HG03045 (cell line): Measurements from ENCODE around the gene MTUS2.
"Not testable (repeated sequence)": the region's sequence is repeated elsewhere in the genome, so short reads cannot be mapped to it uniquely, and the experiment has no call there.

Source experiments
- ATAC-seq: cut with Tn5 transposase; IDR thresholded peaks from one replicate; pipeline ENCODE4 v1.9.1; 2021; ENCODE audit warnings: mild to moderate bottlenecking, moderate library complexity; ENCODE audit not compliant: unreplicated experiment

MTUS2 gene

GRCh38 chr13:28955264-28955966, 135.3 kb downstream of the MTUS2 start:
- no peak for ATAC-seq

- no peak for ATAC-seq
Observed at GRCh38 chr13:28958018-28958417, 137.9 kb downstream of the MTUS2 start.

GRCh38 chr13:28958441-28958840, 138.3 kb downstream of the MTUS2 start:
- ATAC-seq = no peak

GRCh38 chr13:28964052-28964451, 143.9 kb downstream of the MTUS2 start:
- no peak for ATAC-seq

GRCh38 chr13:28964803-28965202, 144.7 kb downstream of the MTUS2 start:
- no peak for ATAC-seq

GRCh38 chr13:28967029-28967915, 147.1 kb downstream of the MTUS2 start:
- no peak for ATAC-seq

- ATAC-seq = no peak
Observed at GRCh38 chr13:28976195-28976594, 156.1 kb downstream of the MTUS2 start.

GRCh38 chr13:28976636-28977035, 156.5 kb downstream of the MTUS2 start:
- no peak for ATAC-seq

- ATAC-seq = no peak
Observed at GRCh38 chr13:28978574-28978973, 158.4 kb downstream of the MTUS2 start.

- no peak for ATAC-seq
Observed at GRCh38 chr13:28981530-28981929, 161.4 kb downstream of the MTUS2 start.

GRCh38 chr13:28983641-28984040, 163.5 kb downstream of the MTUS2 start:
- no peak for ATAC-seq

- ATAC-seq = no peak
Observed at GRCh38 chr13:28984326-28984725, 164.2 kb downstream of the MTUS2 start.

GRCh38 chr13:28984825-28985224, 164.7 kb downstream of the MTUS2 start:
- no peak for ATAC-seq

- not testable (repeated sequence) for ATAC-seq
Observed at GRCh38 chr13:28990378-28990777, 170.2 kb downstream of the MTUS2 start.

GRCh38 chr13:28991764-28992163, 171.6 kb downstream of the MTUS2 start:
- no peak for ATAC-seq

GRCh38 chr13:29000826-29001225, 180.7 kb downstream of the MTUS2 start:
- no peak for ATAC-seq

- ATAC-seq = no peak
Observed at GRCh38 chr13:29005035-29005762, 185.1 kb downstream of the MTUS2 start.

- no peak for ATAC-seq
Observed at GRCh38 chr13:29005763-29006120, 185.6 kb downstream of the MTUS2 start.

GRCh38 chr13:29006359-29006850, 186.3 kb downstream of the MTUS2 start:
- ATAC-seq = no peak

- ATAC-seq = no peak
Observed at GRCh38 chr13:29008296-29008695, 188.2 kb downstream of the MTUS2 start.

GRCh38 chr13:29020314-29020713, 200.2 kb downstream of the MTUS2 start:
- ATAC-seq = no peak
